Measurements from ENCODE around the gene ZNF689. TPM values are rescaled to one million over a fixed set of nuclear protein-coding genes. Genes with fewer than 3 reads are reported as not detected.

The ZNF689 gene
- polyA plus RNA-seq, 1 donor from 2014 or later: 10.6 TPM

GRCh38 chr16:30585400-30586191, 24.6 kb downstream of the ZNF689 start, which contains the start of gene ZNF785:
Gene ZNF785, minus strand, starts transcription at chr16:30585697. Its CDS starts 86 bp downstream, at chr16:30585611.
- Histone ChIP-seq H3K27ac (ENCODE audit: low read length) (peak within 1 kb of the TSS; percentile 89), H3K9ac (ENCODE audit: low read length) (peak within 1 kb of the TSS; percentile 88), H2AFZ (ENCODE audit: low read depth, low read length) (peak within 1 kb of the TSS; percentile 78), H4K20me1 (ENCODE audit: insufficient read depth) (no peaks in the 10 kb centered on the region), H3K27me3 (ENCODE audit: insufficient read depth, low read depth, low read length) (no peaks in the 10 kb centered on the region), H3K4me3 (ENCODE audit: low read length) (peak within 1 kb of the TSS; percentile 78), H3K9me2 (ENCODE audit: insufficient read depth, low read length) (no peaks in the 10 kb centered on the region), H3F3A (ENCODE audit: insufficient read depth, low read length, poor library complexity, severe bottlenecking) (no peaks in the 10 kb centered on the region), H3K36me3 (ENCODE audit: insufficient read depth, low read length) (no peaks in the 10 kb centered on the region), H3K9me3 (ENCODE audit: low read length) (no peaks in the 10 kb centered on the region), H3K4me2 (ENCODE audit: low read length) (peak within 1 kb of the TSS; percentile 57), H3K79me2 (replicated peaks; ENCODE audit: insufficient read depth, low read length) (no peaks in the 10 kb centered on the region)
- TF ChIP-seq MXI1 (conservative IDR thresholded peaks at IDR 0.05; ENCODE audit: poor library complexity, severe bottlenecking) (peak; percentile 98), EP300 (conservative IDR thresholded peaks at IDR 0.05; ENCODE audit: poor library complexity, severe bottlenecking) (peak; percentile 43), SMC3 (conservative IDR thresholded peaks at IDR 0.05; ENCODE audit: poor library complexity) (peak; percentile 65), EZH2 (IDR thresholded peaks at IDR 0.05; ENCODE audit: borderline replicate concordance, insufficient read depth, low read length, poor library complexity, severe bottlenecking) (no peak), TAF1 (IDR thresholded peaks at IDR 0.05; ENCODE audit: low read depth) (peak; percentile 64), POLR2AphosphoS5 (IDR thresholded peaks at IDR 0.05) (peak; percentile 63), REST (IDR thresholded peaks at IDR 0.05; ENCODE audit: borderline replicate concordance) (no peak), RAD21 (conservative IDR thresholded peaks at IDR 0.05) (peak; percentile 63), CTCF (IDR thresholded peaks at IDR 0.05; ENCODE audit: poor library complexity, severe bottlenecking) (peak; percentile 63)

- H3K9me3 ChIP-seq (ENCODE audit: low read length): no peaks in the 10 kb centered on the region
- peak; percentile 55 for TF ChIP-seq TAF1 (IDR thresholded peaks at IDR 0.05; ENCODE audit: low read depth)
- no peak for TF ChIP-seq SMC3 (conservative IDR thresholded peaks at IDR 0.05; ENCODE audit: poor library complexity)
- peak overlapping the region; percentile 78 for H3K4me3 ChIP-seq (ENCODE audit: low read length)
- peak overlapping the region; percentile 89 for H3K27ac ChIP-seq (ENCODE audit: low read length)
- H3F3A ChIP-seq (ENCODE audit: insufficient read depth, low read length, poor library complexity, severe bottlenecking): no peaks in the 10 kb centered on the region
- H3K36me3 ChIP-seq (ENCODE audit: insufficient read depth, low read length): no peaks in the 10 kb centered on the region
- no peaks in the 10 kb centered on the region for H3K27me3 ChIP-seq (ENCODE audit: insufficient read depth, low read depth, low read length)
- no peaks in the 10 kb centered on the region for H4K20me1 ChIP-seq (ENCODE audit: insufficient read depth)
- H3K4me2 ChIP-seq (ENCODE audit: low read length): peak overlapping the region; percentile 35
- H3K9me2 ChIP-seq (ENCODE audit: insufficient read depth, low read length): no peaks in the 10 kb centered on the region
- H3K9ac ChIP-seq (ENCODE audit: low read length): peak overlapping the region; percentile 88
- H3K79me2 ChIP-seq (replicated peaks; ENCODE audit: insufficient read depth, low read length): no peaks in the 10 kb centered on the region
- peak overlapping the region; percentile 76 for H2AFZ ChIP-seq (ENCODE audit: low read depth, low read length)
Observed at GRCh38 chr16:30585022-30585399, 25.2 kb downstream of the ZNF689 start.
